Measurements from ENCODE around the gene SCP2.

The SCP2 gene, protein sequence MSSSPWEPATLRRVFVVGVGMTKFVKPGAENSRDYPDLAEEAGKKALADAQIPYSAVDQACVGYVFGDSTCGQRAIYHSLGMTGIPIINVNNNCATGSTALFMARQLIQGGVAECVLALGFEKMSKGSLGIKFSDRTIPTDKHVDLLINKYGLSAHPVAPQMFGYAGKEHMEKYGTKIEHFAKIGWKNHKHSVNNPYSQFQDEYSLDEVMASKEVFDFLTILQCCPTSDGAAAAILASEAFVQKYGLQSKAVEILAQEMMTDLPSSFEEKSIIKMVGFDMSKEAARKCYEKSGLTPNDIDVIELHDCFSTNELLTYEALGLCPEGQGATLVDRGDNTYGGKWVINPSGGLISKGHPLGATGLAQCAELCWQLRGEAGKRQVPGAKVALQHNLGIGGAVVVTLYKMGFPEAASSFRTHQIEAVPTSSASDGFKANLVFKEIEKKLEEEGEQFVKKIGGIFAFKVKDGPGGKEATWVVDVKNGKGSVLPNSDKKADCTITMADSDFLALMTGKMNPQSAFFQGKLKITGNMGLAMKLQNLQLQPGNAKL

GRCh38 chr1:52927212-52928014 is at the start of gene SCP2:
SCP2 (plus strand) TSS chr1:52927276; CDS start chr1:52927397, 121 bp downstream.
- DNase-seq: no peak

DNA sequence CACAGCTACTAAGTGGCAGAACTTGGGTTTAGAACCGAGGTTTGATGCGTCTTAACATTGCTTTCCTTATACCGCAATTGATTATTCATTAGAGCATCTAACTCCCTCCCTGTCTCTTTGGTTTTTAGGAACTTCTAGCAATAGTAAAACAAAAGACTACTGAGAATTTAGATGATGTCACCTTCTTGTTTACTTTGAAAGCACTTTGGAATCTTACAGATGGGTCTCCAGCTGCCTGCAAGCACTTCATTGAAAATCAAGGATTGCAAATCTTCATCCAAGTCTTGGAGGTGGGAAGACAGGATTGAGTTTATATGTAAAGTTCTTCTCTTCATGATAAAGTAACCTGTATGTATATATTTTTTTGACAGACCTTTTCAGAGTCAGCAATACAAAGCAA is 49.5 kb upstream of the SCP2 start:
- no peak for DNase-seq

DNA sequence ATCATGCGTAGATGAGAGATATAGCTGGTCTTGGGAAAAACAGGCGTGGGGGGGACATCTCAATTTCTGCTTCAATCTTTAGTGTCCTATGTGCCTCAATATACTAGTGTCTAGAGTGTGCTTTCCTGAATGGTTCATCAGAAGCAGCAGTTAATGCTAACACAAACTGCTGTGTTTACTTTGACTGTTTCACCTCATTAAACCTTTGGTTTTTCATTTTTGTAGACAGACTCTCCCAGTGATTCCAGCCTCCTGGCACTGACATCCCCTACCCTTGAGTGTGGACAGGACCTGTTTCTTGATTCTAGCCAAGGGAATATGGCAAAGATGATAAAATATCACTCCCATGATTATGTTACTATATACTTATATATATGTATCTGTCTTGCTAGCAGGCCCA is 46.9 kb upstream of the SCP2 start:
- no peak for DNase-seq

DNA sequence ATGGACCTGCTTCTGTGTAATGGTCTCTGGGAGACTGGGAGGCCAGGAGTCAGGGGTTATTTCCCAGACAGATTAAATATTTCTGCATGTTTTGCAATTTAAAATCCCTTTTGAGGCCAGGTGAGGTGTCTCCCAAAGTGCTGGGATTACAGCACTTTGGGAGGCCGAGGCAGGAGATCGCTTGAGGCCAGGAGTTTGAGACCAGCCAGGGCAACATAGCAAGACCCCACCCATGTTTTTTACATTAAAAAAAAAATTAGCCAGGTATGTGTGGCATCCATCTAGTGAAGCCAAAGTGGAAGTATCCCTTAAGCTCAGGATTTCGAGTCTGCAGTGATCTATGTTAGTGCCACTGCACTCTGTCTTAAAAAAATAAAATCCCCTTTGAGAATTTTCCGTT is 39.6 kb upstream of the SCP2 start:
- DNase-seq: no peak

GRCh38 chr1:52892424-52893215 is 34.5 kb upstream of the SCP2 start:
- DNase-seq: no peak

- no peak for DNase-seq
Observed at GRCh38 chr1:52899445-52899894, 27.6 kb upstream of the SCP2 start.

DNA sequence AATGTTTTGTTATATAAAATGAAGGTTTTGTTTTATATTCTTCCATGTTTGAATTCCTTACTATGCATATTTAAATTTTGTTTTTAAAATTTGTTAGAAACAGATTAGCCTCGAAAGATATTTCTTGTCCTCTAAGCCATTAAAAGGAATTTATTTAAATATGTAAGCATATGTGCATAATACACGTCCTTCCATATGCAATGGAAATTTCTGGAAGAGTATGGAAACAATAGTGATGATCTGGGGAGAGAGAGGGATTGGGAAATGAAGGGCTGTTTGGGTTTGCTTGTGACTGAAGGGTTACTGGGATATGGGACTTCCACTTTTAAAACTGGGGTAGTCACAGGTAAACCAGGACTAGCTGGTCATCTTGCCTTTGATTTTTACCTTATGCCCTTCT is 26.7 kb upstream of the SCP2 start:
- no peak for DNase-seq

DNA sequence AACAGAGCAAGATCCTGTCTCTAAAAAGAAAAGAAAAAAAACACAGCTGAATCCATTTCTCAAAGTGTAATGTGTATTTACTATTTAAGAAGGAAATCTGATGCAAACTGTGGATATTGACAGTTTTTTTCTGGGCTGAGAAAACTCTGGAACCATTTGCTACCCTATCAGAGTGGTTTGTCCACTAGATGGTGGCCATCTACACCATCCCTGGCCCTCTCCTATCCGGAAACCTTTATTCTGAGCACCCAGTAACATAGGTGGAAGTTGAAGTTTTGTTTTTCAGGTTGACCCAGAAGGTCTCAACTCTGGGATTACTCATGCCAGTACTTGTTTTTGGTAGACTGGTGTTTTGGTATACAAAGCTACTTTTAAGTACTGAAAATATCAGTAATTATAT is 25.7 kb upstream of the SCP2 start:
- no peak for DNase-seq

- DNase-seq: no peak
Observed at GRCh38 chr1:52904208-52904926, 22.7 kb upstream of the SCP2 start.

DNA sequence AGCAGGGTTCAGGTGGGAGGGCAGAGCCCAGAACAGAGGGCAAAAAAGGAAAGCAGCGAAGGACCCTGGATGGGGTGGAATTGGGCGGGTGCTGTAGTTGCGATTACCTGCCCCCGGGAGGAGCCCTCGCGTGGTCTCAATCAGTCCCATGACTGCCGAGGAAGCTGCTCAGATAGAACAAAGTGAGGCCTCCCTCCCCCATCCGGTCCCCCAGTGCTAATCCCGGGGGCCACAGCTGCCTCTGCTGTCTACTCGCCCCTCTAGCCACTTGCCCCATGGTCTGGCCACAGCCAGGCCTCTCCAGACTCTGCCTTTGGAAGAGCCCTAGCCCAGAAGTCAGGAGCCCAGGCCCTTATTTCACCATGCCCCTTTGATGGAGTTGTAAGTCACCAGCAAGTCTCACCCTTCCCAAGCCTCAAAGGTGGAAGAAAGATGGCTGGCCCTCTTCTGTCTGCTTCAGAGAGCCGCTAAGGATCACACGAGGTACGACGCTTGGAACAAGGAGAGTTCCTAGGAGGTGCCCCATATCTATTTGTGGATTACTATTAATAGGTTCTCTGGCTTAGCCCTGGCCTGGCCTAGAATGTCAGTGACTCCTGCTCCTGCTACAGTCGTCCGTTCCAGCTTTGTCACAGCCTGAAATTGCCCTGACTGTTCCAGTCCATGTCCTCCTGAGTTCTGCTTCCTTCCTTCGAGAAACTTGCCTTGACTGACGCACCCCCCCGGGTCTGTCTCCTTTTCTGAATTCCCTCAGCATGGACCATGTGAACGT is 22.0 kb upstream of the SCP2 start:
- DNase-seq: peak; percentile 27

DNA sequence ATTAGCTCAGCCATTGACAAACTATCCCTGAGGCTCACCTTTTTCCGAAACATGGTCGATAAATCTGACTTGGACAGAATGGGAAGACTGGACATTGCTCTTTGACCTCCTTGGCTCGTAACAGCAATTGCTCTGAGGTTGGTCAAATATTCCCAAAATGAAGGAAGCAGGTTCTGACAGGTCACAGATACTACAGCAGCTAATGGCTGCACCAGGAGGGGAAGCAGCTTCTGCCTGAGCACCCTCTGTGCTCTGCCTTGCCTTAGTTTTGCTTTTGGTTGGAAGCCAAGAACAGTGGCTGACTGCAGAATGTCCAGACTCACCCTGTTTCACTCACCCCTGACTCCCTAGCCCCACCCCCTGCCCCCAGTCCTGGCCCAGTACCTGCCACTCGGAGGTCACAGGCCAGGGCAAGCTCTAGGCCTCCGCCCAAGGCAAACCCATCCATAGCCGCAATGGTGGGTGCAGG is 20.9 kb upstream of the SCP2 start:
- DNase-seq: no peak

- no peak for DNase-seq
Observed at GRCh38 chr1:52907068-52907811, 19.8 kb upstream of the SCP2 start.

- DNase-seq: no peak
Observed at GRCh38 chr1:52907812-52908153, 19.3 kb upstream of the SCP2 start.

DNA sequence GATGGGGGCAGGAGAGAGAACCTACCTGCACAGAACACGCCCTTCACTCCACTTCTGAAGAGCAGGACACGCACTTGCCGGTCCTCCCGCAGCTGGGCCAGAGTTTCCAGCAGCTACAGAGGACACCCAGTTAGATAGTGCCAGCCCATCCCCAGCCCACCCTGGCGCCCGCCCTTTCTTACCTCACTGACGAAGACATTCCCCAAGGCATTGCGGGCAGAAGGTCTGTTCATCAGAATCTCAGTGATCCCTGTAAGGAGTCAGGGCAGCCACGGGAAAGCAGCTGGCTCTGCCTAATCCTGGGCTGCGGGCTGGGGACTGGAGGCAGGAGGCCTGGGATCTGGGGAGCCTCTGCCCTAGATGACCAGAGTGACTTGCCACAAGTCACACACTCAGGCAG is 15.5 kb upstream of the SCP2 start:
- no peak for DNase-seq

DNA sequence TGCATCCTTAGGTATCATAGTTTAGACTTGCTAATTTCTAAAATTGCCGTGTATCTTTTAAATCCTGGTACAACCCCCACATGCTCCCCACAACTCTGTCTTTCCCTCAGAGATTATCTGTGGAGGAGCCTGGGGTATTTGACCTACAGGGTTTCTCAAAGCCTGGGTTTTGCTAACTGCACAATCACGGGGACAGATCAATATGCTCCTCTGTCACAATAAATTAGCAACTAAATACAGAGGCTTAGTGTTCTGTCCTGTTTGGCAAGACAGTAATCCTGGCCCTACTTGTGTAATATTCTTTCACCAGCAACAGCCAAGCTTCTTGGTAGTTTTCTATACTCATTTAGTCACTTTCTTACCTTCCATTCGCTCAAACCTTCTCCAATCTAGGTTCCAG is 14.1 kb upstream of the SCP2 start:
- DNase-seq: no peak

DNA sequence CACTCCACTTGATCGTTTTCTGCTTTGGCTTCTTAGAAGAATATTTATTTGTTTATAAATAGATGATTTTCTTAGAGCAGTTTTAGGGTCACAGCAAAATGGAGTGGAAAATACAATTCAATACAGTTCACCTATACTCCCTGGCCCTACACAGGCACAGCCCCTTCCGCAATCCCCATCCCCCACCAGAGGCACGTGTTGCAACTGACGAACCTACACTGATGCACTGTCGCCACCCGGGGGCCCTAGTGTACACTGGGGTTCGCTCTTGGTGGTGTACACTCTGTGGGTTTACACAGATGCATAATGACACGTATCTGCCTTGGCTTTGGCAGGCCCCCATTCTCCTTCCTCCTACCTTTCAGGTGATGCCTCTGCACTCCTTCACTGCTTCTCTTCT is 13.5 kb upstream of the SCP2 start:
- no peak for DNase-seq

GRCh38 chr1:52914463-52914862 is 12.6 kb upstream of the SCP2 start:
- DNase-seq: no peak

DNA sequence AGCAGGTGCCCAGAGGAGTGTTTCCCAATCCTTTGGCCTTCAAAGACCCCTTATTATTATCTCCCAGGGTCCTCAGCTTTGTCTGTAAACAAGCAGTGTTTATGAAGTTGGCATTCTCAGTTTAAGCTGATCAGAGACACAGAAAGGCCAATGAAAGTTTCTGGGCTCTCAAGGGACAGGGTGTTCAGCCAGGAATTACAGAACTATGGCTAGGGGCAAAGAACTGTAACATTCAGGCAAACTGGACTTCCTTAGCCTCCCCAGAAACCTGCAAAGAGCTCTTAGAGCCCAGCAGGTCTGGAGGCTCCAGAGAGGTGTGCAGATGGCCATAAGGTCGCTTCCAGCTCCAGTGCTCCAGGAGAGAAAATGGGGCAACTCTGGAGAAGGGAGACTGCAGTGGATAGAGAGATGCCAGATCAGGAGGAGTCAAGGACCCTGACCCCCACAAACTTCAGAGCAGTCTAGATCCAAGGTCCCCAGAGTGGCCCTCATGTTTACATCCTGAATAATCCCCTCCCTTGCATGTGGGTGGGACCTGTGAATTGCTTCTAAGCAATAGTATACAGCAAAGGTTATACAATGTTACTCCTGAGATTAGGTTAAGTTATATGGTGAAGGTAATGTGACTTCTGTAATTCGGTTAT is 11.7 kb upstream of the SCP2 start:
- no peak for DNase-seq

- DNase-seq: no peak
Observed at GRCh38 chr1:52915855-52916220, 11.2 kb upstream of the SCP2 start.

DNA sequence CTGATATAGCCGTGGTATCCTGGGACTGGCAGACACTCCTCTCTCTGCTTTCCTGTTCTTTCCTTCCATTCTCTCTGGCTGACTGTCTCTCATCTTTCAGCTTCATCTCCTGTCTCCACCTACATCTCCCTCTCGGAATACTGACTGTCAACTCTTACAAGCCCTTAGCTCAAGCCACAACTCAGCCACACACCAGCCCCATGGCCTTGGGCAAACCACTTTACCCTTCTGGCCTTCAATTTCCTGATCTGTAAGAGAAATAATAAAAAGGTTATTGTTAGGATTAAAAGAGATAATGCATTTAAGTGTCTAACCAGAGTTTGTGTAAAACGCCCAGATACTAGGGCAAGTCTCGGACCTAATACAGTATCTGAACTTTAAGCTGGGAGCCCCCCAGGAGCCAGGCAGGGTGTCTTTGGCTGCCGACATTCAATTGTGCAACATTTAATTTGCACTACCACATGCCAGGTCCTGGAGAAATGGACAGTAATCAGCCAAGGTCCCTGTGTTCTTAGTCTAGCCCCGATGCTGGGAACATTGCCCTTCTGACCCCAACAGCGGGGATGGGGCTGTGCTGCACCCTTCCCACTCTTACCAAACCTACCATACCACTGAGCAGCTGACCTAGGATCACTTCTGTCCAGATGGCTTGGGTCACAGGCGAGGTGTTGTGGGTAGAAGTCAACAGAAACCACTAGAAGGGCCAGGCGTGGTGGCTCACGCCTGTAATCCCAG is 10.7 kb upstream of the SCP2 start:
- no peak for DNase-seq
